Measurements from ENCODE around the gene MISP. TPM values are rescaled to one million over a fixed set of nuclear protein-coding genes. Genes with fewer than 3 reads are reported as not detected.

Gene MISP
- total and polyA plus RNA-seq, 2 of the 13 experiments (the other 11 are each of a cell fraction or from before 2014, with no cell fraction given) = 0.67 to 1.3 TPM

GRCh38 chr19:800360-801029 is 49.6 kb downstream of the MISP start (continued):
- TF ChIP-seq BCL3 (CRISPR knock-in tag; IDR thresholded peaks at IDR 0.05) (no peak), PHF21A (CRISPR knock-in tag; IDR thresholded peaks at IDR 0.05) (no peak), ZNF263 (CRISPR knock-in tag; IDR thresholded peaks at IDR 0.05) (peak; percentile 96), ZIK1 (CRISPR knock-in tag; IDR thresholded peaks at IDR 0.05; ENCODE audit: borderline replicate concordance, low read depth) (0 out of 2 replicates have a peak, but pooled peaks have one; percentile 38), NCOA5 (CRISPR knock-in tag; IDR thresholded peaks at IDR 0.05) (no peak), STAG1 (CRISPR knock-in tag; IDR thresholded peaks at IDR 0.05) (no peak), NR2F6 (IDR thresholded peaks at IDR 0.05) (no peak), NR2F6 (CRISPR knock-in tag; IDR thresholded peaks at IDR 0.05) (peak; percentile 23; the same call in 1 of the 2 replicates), SPEN (CRISPR knock-in tag; IDR thresholded peaks at IDR 0.05; ENCODE audit: low read depth) (no peak), ZNF737 (CRISPR knock-in tag; IDR thresholded peaks at IDR 0.05; ENCODE audit: borderline replicate concordance) (no peak), ZC3H13 (CRISPR knock-in tag; IDR thresholded peaks at IDR 0.05) (no peak), TGIF2 (CRISPR knock-in tag; IDR thresholded peaks at IDR 0.05) (no peak), ZNF441 (CRISPR knock-in tag; IDR thresholded peaks at IDR 0.05; ENCODE audit: borderline replicate concordance) (no peak), ZSCAN22 (CRISPR knock-in tag; IDR thresholded peaks at IDR 0.05) (no peak), ZNF136 (CRISPR knock-in tag; IDR thresholded peaks at IDR 0.05; ENCODE audit: low read depth) (no peak), ZNF615 (CRISPR knock-in tag; IDR thresholded peaks at IDR 0.05; ENCODE audit: borderline replicate concordance) (no peak), ARID3A (IDR thresholded peaks at IDR 0.05; ENCODE audit: low read depth, low read length) (no peak), SNAPC4 (CRISPR knock-in tag; IDR thresholded peaks at IDR 0.05) (no peak), KAT2B (IDR thresholded peaks at IDR 0.05; ENCODE audit: borderline replicate concordance, low read depth, low read length) (no peak), ZNF562 (CRISPR knock-in tag; IDR thresholded peaks at IDR 0.05; ENCODE audit: borderline replicate concordance) (no peak), KDM6A (CRISPR knock-in tag; IDR thresholded peaks at IDR 0.05; ENCODE audit: low read depth) (no peak), ZNF747 (CRISPR knock-in tag; IDR thresholded peaks at IDR 0.05; ENCODE audit: borderline replicate concordance) (no peak), ETV5 (CRISPR knock-in tag; IDR thresholded peaks at IDR 0.05; ENCODE audit: borderline replicate concordance) (no peak), MLX (CRISPR knock-in tag; IDR thresholded peaks at IDR 0.05) (no peak)

Data from HepG2 (cell line).